Stimulated activated CD8-positive, alpha-beta memory T cell treated with anti-CD3 and anti-CD28 coated beads, Interleukin-2, amount 100 ng/mL, for 1 hour (primary cell): Measurements from ENCODE around the gene WNK2.

Experiments used
- DNase-seq, 2 donors: peaks; one replicate each; pipeline ENCODE4 v3.0.0-alpha.2; 2020; ENCODE audit warnings: low read depth in 2 of 2

WNK2 gene

DNA sequence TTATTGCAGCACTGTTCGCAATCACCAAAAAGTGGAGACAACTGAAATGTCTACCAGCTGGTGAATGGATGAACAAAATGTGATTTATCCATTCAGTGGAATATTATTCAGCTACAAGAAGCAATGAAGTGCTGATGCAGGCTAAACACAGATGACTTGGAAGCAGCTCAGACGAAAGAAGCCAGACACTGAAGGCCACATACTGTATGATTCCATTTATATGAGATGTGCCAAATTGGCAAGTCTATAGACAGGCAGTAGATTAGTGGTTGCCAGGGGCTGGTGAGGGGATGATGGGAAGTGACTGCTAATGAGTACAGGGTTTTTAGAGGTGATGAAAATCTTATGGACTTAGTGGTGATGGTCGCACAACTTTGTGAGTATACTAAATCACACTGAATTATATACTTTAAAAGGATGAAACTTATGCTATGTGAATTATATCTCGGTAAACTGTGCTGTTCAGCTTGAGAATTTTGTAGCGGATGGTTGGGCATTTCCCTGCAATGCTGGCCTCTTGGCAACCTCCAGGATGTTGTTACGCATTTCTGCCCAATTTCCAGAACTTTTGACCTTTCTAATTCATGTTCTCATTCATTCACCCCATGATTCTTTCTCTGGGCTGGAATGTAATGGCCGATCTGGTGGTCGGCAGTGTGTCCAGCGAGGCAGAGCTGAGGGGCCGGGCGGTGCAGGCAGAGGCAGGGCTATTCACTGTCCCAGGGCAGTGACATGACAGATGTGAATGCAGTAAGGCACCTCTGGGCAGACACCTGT, 22.0 kb upstream of the WNK2 start:
- DNase-seq = no peak

DNA sequence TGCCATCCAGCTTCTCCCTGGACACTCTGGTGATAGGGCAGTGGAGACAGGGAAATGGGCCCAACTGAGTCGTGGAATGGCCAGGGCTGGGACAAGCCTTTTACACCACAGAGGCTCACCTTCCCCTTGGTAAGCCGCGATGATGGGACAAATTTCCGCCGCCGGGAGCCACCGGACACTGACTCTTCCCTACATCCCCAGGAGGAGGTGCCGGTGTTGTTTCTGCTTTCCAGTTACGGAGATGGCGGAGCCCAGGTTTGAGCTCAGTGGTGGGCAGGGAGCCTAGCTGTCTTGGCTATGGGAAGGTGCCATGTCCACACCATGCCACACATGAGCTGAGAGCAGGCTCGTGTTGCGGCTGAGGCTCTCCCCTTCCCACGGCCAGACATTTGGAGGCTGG, 19.9 kb upstream of the WNK2 start:
- no peak for DNase-seq

DNA sequence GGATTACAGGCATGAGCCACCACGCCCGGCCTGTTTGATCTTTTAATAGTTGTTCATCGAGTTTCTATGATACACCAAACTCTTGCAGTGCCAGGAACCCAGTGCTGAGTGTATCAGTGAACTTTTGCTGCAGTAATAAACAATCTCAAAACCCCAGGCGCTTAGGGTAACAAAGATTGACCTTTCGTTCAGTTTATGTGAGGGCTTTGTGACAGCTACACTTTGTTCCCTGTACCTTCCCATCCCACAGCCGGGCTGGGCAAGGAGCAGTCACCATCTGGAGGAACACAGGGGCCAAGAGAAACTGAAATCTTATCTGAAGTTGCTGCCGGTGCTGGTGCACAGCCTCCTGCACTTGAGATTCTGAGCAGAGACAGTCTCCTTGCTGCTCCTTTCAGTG, 17.2 kb upstream of the WNK2 start:
- DNase-seq = no peak

DNA sequence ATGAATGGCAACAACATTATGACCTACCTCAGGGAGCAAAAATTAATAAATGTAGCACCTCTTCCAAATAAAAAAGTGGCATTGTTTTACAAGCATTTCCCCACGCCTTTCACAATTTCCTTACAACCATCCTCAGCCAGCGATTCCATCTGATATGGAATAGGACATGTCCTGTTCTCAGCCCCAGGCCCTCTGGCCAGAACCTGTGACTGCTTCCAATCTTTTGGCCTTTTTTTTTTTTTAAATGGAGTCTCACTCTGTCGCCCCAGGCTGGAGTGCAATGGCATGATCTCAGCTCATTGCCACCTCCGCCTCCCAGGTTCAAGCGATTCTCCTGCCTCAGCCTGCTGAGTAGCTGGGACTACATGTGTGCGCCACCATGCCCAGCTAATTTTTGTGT, 16.8 kb upstream of the WNK2 start:
- no peak for DNase-seq

DNA sequence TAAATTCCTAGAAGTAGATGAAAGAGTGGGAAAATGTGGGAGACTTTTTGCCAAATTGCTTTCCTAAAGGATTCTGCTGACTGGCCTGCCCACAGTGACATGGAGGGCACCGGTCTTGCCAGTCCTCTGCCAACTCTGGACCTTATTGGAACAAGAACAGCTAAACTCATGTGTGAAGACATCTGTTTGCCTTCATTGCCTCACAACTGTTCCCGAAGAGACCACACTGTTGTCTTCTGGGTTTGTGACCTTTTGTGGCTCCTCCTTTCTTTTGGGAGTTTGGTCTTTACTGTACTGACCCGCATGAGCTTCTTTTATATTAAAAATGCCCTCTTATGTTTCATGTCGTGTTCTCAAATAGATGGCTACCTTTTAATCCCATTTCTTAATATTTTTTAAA, 16.1 kb upstream of the WNK2 start:
- DNase-seq = no peak

DNA sequence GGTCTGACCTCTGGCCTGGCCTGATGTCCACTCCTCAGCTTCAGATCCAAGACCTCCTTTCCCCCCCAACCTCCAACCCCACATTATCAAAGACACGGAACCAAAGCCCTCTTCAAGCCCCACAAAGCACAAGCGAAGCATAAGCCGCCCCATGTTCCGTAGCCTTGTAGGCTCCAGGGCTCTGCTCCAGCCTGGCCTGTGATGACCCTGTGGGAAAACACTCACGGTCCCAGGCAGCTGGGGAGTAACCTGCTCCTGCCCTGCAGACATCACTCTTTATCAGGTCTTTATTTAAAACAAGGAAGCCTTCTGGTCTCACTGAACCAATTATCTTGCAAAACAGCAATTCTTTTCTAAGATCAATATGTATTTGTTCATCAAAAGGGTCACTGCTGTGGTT, 15.4 kb upstream of the WNK2 start:
- no peak for DNase-seq

DNA sequence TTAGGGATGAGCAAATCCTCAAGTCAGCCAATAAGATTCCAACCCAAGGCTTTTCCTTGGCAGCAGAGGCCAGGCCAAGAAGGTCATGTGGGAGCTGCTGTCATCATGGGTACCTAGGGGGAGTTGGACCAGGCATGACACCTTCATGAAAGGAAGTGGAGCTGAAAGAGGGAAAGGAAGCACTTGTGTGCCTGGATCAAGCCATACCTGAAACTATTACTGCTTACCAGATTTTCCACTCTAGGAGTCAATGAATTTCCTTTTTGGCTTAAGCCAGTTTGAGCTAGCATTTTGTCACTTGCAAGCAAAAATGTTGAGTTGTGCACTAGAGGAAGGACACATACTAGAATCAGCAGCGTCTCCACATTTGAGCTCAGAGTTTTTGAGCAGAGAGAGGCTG, 14.5 kb upstream of the WNK2 start:
- DNase-seq = no peak

DNA sequence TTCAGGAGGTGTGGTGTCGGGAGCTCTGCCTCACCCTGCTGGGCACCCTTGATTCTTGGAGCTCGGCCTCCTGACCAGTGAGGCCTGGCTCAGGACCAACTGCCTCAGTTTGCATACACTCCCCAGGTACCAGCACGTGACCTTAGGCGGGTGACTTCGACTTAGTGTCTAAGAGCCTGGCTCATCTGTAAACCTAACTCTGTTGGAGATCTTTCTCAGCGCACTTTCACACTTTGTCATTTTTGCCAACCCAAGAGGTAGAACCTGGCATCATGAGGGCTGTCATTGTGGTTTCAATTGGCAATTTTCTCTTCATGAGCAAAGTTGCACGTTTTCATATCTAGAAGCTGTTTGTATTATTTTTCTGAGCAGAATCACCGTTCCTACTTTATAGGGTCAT, 13.4 kb upstream of the WNK2 start:
- no peak for DNase-seq

DNA sequence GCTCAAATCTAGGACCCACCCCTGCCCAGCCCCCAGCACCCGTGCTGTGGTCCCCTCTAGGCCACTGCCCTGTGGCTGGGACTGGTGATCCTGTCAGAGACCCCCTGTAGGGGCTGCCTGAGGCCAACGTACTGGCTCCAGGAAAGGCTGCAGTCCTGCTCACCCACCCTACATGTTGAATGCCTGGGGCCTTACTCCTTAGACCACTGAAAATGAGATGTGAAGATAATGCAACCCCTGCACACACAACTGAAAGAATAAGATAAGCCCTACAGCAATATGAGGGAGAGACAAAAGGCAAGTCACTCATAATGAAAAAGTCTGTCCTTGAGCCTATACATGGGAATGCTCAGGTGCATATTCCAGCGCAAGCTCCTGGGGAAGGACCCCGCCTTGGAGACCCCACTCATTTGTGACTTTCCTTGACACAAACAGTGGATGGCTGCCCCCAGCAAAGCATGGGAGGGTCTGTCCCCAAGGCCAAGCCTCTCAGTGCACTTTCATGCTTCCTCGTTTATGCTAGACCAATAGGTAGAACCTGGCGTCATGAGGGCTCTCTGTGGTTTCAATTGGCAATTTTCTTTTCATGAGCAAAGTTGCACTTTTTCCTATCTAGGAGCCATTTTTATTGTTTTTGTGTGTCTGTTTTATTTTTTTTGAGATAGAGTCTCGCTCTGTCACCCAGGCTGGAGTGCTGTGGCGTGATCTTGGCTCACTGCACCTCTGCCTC, 12.5 kb upstream of the WNK2 start:
- no peak for DNase-seq

DNA sequence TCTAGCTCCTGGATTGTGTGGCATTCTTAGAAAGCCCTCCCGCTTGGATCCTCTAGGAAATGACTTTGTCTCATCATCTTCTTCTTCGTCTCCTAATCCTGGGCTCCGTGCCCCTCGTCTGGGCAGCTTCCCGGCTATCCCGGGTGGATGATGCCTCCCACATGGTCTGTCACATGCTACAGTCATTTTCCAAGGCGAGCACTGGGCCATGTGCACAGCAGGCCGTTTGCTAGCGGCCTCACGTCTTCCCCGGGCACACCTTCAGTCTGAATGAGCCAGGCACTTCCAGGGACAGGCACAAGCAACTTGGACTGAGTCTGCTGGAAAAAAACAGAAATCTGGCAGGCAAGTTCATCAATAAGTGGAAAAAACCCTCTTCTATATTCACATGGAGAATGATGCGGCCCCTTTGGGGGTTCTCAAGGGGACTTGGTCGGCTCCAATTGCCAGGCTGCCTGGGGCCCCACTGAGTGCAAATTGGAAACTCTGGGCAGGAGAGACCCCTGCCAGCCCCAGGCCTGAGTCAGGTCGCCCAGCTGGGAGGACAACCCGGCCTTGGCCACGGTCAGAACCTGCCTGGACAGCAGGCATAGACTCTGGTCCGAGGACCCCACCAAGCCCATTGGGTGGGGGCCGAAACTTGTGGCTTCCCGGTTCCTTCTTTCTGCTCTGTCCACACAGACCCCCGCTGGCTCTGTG, 11.1 kb upstream of the WNK2 start:
- no peak for DNase-seq

DNA sequence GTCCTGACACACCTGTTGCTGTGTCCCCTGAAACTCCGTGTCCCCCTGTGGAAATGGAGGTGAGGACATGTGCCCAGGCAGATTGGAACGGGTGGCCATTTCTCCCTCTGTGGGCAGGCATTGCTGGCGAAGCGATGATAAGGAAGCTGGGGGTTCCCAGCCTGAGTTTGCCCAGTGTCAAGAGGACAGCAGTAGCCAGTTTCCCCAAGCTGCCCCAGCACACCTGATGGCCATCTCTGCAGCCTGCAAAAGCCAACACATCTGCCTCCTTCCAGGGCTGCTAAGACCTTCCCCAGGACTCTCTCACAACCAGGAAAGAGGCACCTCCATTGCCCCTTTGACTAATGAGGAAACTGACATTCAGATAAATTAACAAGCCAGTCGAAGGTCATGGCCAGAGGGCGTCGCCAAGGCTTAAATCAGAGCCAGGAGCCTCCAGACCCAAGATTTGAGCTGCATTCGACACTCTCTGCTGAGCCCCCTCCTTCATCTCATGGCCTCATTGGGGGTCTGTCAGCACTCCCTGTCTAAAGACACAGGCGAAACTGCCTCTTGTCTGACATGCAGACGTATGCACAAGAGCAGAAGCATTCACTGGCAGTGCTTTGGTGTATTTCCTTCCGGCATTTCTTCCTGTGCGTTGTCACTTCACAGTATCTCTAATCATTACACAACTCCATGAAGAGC, 10.4 kb upstream of the WNK2 start:
- no peak for DNase-seq

DNA sequence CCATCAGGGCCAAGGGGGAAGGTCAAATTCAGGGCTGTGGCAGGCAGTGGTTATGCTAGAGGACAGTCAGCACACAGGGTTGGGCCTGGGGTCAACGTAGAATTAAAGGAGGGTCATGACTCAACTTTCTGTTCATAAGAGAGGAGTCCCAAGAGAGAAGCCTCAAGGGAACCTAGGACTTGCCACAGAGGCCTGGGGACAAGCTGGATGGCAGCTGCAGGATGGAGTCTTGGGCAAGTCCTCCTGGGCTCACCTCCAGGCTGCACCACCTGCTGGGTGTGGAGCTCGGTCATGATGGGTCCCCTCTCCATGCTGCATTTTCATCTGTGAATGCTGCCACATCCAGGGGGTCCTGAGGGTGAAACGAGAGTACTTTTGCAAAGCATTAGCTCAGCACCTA, 9.0 kb upstream of the WNK2 start:
- DNase-seq = no peak

DNA sequence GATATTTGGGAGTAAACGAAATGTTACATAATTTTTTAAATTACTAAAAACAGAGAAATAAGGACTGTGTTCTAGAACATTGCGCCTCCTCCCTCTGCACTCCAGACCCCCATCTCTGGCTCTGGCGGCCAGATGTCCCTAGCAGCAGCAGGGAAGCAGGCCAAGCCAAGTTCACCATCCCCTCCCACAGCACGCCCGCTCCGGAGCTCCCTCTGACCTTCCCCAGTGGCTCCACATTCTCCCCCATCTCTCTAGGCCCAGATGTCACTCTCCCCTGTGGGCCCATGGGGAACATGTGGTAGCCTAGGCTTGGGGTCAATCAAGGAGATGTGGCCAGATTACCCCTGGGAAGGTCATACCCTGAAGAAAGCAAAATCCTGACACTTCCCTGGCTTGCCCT, 6.3 kb upstream of the WNK2 start:
- DNase-seq = no peak

DNA sequence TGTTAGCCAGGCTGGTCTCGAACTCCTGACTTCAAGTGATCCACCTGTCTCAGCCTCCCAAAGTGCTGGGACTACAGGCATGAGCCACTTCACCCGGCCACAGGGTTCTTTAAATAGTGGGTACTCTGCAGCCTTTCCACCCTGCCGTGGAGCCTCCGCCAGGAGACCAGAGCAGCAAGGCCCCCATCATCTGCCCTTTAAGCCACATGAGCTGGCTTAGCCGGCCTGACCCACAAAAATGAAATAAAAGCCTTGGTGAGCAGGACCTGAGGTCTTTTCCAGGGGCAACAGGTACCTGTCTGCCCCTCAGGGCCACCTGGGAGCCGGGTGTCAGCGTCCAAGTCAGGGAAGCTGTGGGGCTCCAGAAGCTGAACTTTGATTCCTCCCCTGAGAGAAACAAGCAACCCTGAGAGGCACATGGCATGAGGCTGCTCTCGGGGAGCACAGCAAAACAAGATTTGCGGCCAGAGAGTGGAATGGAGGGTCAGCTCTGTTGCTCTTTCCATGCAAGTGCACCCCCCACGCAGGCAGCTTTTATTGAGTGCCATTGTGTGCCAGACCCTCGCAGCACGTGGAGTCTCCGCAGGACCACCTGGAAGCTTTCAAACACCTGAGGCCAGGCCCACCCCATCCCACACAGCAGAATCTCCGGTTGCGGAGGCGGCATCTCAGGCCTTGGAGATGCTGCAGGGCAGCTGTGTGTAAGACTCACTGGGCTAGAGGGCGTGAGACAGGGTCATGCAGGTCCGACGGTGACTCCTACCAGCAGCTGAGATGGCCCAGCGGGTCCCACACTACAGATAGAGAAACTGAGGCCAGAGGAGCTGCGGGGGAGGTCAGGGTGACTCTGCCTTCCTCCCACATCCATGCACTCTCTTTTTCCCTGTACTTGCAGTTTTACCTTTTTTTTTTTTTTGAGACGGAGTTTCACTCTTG, 4.8 kb upstream of the WNK2 start:
- no peak for DNase-seq

DNA sequence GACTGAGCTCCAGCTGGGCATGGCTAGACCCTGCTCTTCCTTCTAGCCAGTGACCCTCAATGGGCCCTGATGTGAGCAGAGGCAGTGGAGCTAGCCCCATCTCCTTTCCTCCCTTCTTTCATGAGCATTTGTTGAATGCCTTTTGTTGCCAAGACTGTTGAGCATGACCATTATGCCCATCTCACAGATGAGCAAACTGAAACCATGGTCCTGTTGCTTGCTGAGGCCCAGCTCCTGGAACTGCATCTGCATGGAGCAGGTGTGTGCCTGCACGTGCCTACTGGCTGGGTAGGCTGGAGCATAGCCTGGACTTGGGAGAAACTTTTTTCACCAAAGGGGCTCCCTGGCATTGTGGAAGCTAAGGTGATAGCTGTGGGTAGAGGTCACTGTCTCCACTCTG, 3.0 kb upstream of the WNK2 start:
- DNase-seq = no peak

DNA sequence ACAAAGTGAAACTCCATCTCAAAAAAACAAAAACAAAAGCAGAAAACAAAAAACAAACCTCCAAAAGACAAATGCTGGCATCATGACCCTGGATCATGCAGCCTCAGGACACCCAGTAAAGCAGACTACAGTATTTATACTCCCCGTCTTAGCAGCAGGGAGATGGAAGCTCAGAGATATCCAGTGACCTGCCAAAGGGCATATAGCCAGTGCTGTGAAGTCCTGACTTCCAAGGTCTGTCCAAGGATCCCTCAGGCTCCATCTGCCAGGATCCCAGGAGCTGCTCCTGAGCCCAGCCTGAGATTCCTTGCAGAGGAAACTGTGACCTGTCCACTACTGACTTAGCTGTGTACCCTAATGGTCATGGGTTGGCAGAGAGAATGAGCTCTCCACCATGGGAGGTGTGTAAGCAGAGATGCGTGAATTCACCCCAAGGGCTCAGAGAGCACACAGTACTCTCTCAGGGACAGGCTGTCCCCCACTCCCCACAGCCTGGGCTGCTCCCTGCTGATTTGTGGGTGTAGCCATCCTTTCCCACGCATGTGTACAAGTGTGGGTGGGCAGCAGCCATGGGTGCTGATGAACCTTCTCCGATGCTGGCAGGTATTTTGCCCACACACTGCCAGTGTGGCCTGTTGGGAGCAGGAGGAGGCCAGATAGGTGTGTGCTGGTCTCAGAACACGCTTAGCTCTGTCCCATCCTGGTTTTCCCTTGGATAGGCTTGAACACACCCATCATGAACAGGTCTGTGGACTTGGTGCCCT, 2.1 kb upstream of the WNK2 start:
- DNase-seq = no peak

DNA sequence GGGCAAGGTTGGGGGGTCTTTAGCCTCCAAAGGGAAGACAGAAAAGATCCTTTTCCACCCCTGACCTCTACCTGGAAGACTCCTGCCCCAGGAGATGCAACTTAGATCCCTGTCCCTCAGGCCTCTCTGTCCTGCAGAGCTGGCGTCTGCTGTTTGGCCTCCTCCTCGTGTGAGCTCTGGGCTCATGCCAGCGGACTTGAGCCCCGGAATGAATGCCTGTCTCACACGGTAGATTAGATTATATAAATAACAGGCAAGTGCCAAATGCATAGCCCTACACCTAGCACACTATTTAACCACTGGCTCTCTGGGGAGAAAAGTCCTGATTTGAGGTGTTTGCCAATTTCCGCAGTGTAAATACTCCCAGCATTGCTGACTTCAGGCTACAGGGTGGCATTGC, 1.4 kb upstream of the WNK2 start:
- DNase-seq = no peak

DNA sequence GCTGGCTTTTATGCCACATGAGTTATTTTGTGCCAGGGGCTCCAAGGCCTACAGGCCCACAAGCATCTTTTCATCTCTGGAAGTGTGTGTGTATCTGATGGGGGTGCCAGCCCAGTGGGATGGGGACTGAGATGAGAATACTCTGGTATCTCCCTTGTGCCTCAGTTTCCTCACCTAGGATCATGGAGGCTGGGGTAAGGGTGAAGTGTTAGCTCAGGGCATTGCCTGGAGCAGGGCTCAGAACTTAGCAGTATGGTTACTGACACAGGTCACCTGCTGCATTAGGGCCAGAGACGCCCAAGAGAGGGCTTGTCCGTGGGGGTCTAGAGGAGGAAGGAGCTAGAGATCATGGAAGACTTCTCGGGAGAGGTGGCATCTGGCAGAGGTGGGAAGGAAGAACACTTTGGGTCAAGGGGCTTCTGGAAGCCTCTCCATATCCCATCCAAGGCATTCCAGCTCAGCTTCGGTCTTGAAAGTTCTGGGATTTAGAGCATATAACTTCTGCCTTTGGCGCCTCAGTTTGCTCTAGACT, 742 bp upstream of the WNK2 start:
- DNase-seq = no peak

DNA sequence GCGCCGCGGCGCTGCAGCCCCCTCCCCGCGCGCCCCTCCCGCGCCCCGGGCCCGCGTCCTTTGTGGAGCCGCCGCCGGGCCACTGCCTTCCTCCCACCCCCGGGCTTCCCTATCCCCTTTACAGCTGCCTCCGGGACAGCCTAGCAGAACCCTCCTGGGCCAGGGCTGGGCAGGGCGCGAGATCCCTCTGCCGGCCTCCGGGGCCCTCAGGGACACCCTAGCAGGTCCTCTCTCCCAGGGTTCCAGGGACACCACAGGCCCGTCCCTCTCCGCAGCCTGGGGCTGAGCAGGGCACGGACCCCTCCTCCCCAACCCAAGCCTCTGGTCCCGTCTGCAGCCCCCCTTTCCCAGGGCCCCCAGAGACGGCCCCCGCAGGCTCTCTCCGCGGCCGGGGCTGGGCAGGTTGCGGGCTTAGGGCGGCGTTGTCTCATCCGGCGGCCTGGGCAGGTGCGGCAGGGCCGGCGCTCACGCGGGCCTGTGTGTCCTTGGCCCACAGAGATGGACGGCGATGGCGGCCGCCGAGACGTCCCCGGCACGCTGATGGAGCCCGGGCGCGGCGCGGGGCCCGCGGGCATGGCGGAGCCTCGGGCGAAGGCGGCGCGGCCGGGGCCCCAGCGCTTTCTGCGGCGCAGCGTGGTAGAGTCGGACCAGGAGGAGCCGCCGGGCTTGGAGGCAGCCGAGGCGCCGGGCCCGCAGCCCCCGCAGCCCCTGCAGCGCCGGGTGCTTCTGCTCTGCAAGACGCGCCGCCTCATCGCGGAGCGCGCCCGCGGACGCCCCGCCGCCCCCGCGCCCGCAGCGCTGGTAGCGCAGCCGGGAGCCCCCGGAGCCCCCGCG, 710 bp downstream of the WNK2 start:
- DNase-seq = no peak
